ENCODE results near the gene ATP8A2. TPM values are rescaled to one million over a fixed set of nuclear protein-coding genes. Genes with fewer than 3 reads are reported as not detected.

ATP8A2 gene
- total RNA-seq, 1 donor from 2014 or later = 39.1 TPM

DNA sequence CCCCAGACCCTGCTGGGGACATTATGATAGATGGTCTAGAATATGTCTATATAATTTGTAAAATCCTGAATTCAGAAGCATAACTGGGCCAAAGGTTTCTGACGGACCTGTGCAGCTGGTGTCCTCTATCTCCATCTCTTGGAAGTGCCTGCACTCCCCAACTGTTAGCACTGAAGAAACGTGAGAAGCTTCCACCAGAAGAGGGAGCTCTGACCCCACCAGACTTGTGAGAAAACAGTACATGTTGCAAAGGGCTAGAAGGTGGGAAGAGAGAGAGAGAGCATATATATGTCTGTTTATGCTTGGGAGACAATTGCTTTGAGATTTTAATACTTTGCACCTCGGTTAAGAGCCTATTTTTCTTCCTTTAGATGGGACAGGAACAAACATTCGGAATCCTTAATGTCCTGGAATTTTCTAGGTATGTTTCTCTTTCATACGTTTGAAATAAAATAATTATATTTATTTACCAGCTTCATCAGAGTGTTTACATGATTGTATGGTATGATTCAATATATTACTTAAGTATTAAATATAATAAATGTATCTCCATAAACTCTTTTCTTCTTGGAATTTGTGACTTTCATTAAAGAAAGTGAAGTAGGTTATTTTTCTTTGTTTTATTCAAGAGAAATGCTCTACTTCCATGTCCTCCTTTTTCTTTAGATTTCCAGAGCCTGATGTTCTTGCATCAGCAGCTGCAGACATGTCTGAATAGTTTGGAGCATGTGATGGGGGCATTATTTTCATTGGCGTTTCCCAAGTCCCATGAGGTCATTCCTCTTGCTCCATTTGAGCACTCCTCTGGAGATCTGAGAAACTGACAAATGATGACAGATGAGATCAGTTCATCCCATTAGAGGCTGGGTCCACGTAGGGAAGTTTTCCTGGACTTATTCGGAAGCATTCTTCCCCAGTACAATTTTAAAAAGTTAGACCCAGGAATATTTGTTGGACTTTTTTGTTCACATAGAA lies 202.9 kb downstream of the ATP8A2 start:
- H3K27ac Mint-ChIP-seq = no peak overlapping the region
- no peaks in the 10 kb centered on the region for H3K9me3 Mint-ChIP-seq
- peak; percentile 57 to 86 for DNase-seq (ENCODE audit: low spot score in 2 of 2, unreplicated experiment in 2 of 2)
- peaks cover 6% of the 10 kb centered on the region for H3K36me3 Mint-ChIP-seq
- TF ChIP-seq CTCF (IDR thresholded peaks at IDR 0.05; ENCODE audit: unreplicated experiment) = peak; percentile 69
- H3K4me3 Mint-ChIP-seq = no peak overlapping the region
- peaks cover 4% of the 10 kb centered on the region for H3K4me1 Mint-ChIP-seq
- H3K27me3 Mint-ChIP-seq (ENCODE audit: low read depth) = peaks cover 8% of the 10 kb centered on the region

DNA sequence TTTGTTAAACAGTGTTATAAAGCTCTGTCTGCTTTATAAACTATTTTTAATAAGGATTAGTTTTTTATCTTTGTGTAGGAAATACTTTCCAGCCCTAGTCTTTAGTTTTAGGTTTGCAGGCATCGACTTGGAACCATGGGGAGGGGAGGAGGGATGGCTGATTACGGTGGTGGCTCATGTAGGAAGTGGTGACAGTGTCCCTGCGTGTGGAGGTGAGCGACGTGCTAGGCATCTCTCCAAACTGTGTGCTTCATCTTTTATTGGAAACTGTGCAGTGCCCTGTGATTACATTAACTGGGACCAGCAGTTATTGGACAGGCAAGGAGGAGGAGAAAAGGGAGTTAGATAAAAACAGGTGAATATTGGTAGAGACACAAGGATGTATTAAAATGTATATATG lies 203.8 kb downstream of the ATP8A2 start:
- H3K4me3 Mint-ChIP-seq = no peak overlapping the region

DNA sequence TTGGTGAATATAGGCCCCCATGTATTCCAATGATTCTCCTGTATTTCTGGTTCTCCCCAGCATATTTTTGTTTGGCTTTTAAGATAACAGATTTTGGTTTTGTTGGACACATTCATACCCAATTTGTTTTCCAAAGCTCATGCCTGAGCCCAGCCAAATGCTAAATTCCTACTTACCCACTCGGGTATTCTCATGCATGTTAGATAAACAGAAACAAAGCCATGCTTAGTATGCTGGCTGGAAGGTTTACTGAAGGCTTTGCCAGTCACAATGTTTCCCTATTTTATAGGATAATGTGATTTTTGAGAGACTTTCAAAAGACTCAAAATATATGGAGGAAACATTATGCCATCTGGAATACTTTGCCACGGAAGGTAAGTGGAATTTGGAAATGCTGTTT lies 206.8 kb downstream of the ATP8A2 start:
- Mint-ChIP-seq H3K9me3 (no peaks in the 10 kb centered on the region), H3K4me1 (peaks cover 4% of the 10 kb centered on the region), H3K27ac (no peak overlapping the region)

More for the DNA sequence above, 203.8 kb downstream of the ATP8A2 start:
- Mint-ChIP-seq H3K9me3 (no peaks in the 10 kb centered on the region), H3K4me1 (peaks cover 4% of the 10 kb centered on the region), H3K27me3 (ENCODE audit: low read depth) (peaks cover 6% of the 10 kb centered on the region), H3K27ac (no peak overlapping the region), H3K36me3 (peaks cover 3% of the 10 kb centered on the region)
- TF ChIP-seq CTCF (IDR thresholded peaks at IDR 0.05; ENCODE audit: unreplicated experiment) = no peak
- no peak for DNase-seq (ENCODE audit: low spot score in 2 of 2, unreplicated experiment in 2 of 2)

DNA sequence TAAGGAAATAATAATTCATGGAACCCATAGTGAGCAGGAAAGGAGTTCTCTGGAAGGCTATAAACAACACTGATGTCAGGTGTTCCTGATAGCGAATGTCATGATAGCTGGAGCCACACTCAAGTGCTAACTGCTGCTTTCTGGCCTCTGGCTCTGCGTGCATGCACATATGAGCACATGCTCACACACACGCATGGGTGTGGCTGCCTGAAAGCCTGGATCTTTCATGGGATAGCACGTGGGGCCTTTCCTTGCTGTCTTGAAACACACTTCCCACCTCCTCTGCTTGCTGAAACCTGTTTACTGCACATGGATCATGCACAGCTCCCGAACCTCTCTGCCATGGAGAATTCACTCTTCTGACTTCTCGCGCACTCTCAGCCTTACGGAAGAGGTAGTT lies 207.4 kb downstream of the ATP8A2 start:
- Mint-ChIP-seq H3K4me3 (no peak overlapping the region), H3K4me1 (peaks cover 4% of the 10 kb centered on the region), H3K9me3 (no peaks in the 10 kb centered on the region), H3K27ac (no peak overlapping the region), H3K27me3 (ENCODE audit: low read depth) (no peaks in the 10 kb centered on the region), H3K36me3 (no peaks in the 10 kb centered on the region)
- no peak for DNase-seq (ENCODE audit: low spot score in 2 of 2, unreplicated experiment in 2 of 2)
- TF ChIP-seq CTCF (IDR thresholded peaks at IDR 0.05; ENCODE audit: unreplicated experiment) = no peak

More for the DNA sequence above, 206.8 kb downstream of the ATP8A2 start:
- Mint-ChIP-seq H3K36me3 (no peaks in the 10 kb centered on the region), H3K4me3 (no peak overlapping the region), H3K27me3 (ENCODE audit: low read depth) (peaks cover 3% of the 10 kb centered on the region)
- TF ChIP-seq CTCF (IDR thresholded peaks at IDR 0.05; ENCODE audit: unreplicated experiment) = no peak
- DNase-seq (ENCODE audit: low spot score in 2 of 2, unreplicated experiment in 2 of 2) = no peak

DNA sequence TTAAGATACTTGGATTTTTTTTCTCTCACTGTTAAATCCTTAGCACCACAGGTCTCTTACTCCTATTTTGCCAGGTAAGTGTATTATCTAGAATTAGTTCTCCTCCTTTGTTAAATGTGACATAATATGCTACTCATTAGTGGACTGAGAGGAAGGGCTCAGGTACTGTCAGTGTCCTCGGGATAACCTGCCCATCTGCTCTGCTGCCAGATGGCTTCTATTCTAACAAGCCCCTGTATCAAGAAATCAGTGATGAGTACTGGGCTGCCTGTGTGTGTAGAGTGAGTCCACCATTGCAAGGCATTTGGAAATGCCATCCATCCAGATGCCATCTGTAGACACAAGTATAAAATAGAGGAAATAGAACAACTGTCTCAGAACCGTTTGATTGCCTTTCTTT lies 209.6 kb downstream of the ATP8A2 start:
- Mint-ChIP-seq H3K4me1 (peaks cover 8% of the 10 kb centered on the region), H3K27me3 (ENCODE audit: low read depth) (no peaks in the 10 kb centered on the region), H3K27ac (no peak overlapping the region), H3K36me3 (no peaks in the 10 kb centered on the region), H3K9me3 (no peaks in the 10 kb centered on the region), H3K4me3 (no peak overlapping the region)
- TF ChIP-seq CTCF (IDR thresholded peaks at IDR 0.05; ENCODE audit: unreplicated experiment) = no peak
- no peak for DNase-seq (ENCODE audit: low spot score in 2 of 2, unreplicated experiment in 2 of 2)

Data from mesothelial cell of epicardium (in vitro differentiated cells).